ENCODE results near the gene PITPNC1. TPM values are rescaled to one million over a fixed set of nuclear protein-coding genes. Genes with fewer than 3 reads are reported as not detected.

PITPNC1 gene
- total RNA-seq, 1 donor from 2014 or later = 13.0 TPM

DNA sequence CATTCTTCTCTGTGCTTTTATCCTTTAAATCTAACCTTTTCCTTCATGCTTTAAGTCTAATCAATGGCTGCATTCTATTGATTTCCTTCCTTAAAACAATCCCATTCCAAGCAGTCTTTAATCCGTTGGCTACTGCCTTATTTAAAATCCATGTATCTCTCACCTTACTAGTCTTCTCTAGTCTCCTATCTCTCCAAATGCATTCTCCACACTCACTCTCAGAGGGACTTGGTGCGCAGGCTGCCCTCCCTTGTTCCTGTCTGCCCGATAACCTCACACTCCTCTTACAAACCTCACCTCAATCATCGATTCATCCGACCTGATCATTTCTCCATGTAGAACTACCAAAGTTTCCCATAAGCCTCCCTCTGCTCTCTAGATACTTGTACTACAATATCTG is 33.8 kb upstream of the PITPNC1 start:
- TF ChIP-seq, protein P1, sequence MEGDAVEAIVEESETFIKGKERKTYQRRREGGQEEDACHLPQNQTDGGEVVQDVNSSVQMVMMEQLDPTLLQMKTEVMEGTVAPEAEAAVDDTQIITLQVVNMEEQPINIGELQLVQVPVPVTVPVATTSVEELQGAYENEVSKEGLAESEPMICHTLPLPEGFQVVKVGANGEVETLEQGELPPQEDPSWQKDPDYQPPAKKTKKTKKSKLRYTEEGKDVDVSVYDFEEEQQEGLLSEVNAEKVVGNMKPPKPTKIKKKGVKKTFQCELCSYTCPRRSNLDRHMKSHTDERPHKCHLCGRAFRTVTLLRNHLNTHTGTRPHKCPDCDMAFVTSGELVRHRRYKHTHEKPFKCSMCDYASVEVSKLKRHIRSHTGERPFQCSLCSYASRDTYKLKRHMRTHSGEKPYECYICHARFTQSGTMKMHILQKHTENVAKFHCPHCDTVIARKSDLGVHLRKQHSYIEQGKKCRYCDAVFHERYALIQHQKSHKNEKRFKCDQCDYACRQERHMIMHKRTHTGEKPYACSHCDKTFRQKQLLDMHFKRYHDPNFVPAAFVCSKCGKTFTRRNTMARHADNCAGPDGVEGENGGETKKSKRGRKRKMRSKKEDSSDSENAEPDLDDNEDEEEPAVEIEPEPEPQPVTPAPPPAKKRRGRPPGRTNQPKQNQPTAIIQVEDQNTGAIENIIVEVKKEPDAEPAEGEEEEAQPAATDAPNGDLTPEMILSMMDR (IDR thresholded peaks at IDR 0.05; ENCODE audit: insufficient read depth, low read length, poor library complexity, severe bottlenecking) = no peak
- no peaks in the 10 kb centered on the region for H3K36me3 ChIP-seq (ENCODE audit: control insufficient read depth, insufficient read depth, low read length)
- H3K27me3 ChIP-seq (ENCODE audit: control insufficient read depth, insufficient read depth, low read length) = no peaks in the 10 kb centered on the region
- no peak for DNase-seq (ENCODE audit: low read depth)
- H3K4me3 ChIP-seq (ENCODE audit: low read depth, low read length) = no peak overlapping the region

DNA sequence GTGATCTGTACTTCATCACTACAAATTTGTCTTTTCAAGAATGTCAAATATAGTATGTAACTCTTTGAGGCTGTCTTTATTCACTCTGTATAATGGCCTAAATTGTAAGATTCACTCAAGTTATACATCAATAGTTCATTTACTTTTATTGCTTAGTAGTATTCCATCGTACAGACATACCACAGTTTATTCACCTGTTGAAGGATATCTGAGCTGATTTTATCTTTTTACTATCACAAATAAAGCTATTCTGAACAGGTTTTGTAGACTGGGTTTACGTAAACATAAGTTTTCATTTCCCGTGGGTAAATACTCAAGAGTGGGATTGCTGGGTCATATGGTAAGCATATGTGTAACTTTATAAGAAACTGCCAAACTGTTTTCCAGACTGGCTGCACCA is 29.3 kb upstream of the PITPNC1 start:
- H3K27me3 ChIP-seq (ENCODE audit: control insufficient read depth, insufficient read depth, low read length) = no peaks in the 10 kb centered on the region
- no peak for DNase-seq (ENCODE audit: low read depth)
- H3K36me3 ChIP-seq (ENCODE audit: control insufficient read depth, insufficient read depth, low read length) = peaks cover 3% of the 10 kb centered on the region
- no peak overlapping the region for H3K4me3 ChIP-seq (ENCODE audit: low read depth, low read length)
- TF ChIP-seq, protein P1 (IDR thresholded peaks at IDR 0.05; ENCODE audit: insufficient read depth, low read length, poor library complexity, severe bottlenecking) = no peak

DNA sequence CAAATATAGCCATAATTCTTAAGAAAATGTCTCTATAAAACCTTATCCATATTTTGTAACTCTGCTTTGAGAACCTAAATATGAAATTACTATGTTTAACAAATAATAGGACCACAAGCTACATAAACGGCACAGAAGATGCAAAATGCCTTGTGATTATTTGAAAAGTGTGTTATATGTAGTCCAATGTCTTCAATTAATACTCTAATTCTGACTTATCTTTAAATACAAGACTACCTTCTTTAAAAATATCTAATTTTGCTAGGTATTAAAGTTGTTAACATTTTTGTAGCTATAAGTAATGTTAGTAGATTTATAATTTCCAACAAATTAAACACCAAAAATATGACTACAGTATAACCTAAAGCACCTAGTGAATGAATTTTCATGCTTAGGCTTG is 27.7 kb upstream of the PITPNC1 start:
- peaks cover 5% of the 10 kb centered on the region for H3K36me3 ChIP-seq (ENCODE audit: control insufficient read depth, insufficient read depth, low read length)
- TF ChIP-seq, protein P1 (IDR thresholded peaks at IDR 0.05; ENCODE audit: insufficient read depth, low read length, poor library complexity, severe bottlenecking) = no peak
- no peak overlapping the region for H3K4me3 ChIP-seq (ENCODE audit: low read depth, low read length)
- no peak for DNase-seq (ENCODE audit: low read depth)
- no peaks in the 10 kb centered on the region for H3K27me3 ChIP-seq (ENCODE audit: control insufficient read depth, insufficient read depth, low read length)

DNA sequence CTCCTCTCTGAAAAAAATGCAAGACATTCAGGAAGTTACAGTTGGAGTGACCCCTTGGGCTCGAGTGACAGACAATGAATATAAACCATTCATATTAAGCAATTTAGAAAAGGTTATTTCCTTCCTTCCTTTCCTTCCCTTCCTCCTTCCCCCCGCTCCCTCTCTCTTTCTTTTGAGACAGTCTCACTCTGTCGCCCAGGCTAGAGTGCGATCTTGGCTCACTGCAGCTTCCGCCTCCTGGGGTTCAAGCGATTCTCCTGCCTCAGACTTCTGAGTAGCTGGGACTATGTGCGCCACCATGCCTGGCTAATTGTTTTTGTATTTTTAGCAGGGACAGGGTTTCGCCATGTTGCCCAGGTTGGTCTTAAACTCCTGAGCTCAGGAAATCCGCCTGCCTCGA is 23.9 kb upstream of the PITPNC1 start:
- no peak overlapping the region for H3K4me3 ChIP-seq (ENCODE audit: low read depth, low read length)
- H3K27me3 ChIP-seq (ENCODE audit: control insufficient read depth, insufficient read depth, low read length) = no peaks in the 10 kb centered on the region
- no peak for DNase-seq (ENCODE audit: low read depth)
- peaks cover 5% of the 10 kb centered on the region for H3K36me3 ChIP-seq (ENCODE audit: control insufficient read depth, insufficient read depth, low read length)
- TF ChIP-seq, protein P1 (IDR thresholded peaks at IDR 0.05; ENCODE audit: insufficient read depth, low read length, poor library complexity, severe bottlenecking) = no peak

DNA sequence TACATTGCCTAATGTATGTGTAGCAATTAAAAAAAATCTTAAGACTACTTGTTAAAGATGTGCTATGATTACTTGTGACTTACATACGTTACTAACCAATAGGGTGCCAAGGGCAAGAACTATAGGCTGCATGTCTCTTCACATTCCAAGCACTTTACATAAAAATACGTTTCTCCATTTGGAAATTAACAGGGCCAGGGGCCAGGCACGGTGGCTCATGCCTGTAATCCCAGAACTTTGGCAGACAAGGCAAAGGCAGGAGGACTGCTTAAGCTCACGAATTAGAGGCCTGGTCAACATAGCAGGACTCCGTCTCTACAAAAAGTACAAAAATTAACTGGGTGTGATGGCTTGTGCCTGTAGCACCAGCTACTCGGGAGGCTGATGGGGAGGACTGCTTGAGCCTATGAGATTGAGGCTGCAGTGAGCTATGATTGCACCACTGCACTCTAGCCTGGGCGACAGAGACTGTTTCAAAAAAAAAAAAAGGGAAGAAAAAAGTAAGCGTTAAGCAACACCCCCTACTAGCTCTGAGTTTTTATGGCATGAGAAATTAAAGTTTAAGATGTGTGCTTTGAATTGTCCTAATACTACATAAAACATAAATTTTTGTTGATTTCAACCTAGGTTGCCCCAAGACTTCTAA is 23.0 kb upstream of the PITPNC1 start:
- Histone ChIP-seq H3K4me3 (ENCODE audit: low read depth, low read length) (no peak overlapping the region), H3K27me3 (ENCODE audit: control insufficient read depth, insufficient read depth, low read length) (no peaks in the 10 kb centered on the region), H3K36me3 (ENCODE audit: control insufficient read depth, insufficient read depth, low read length) (peaks cover 5% of the 10 kb centered on the region)
- TF ChIP-seq, protein P1 (IDR thresholded peaks at IDR 0.05; ENCODE audit: insufficient read depth, low read length, poor library complexity, severe bottlenecking) = no peak
- DNase-seq (ENCODE audit: low read depth) = no peak

DNA sequence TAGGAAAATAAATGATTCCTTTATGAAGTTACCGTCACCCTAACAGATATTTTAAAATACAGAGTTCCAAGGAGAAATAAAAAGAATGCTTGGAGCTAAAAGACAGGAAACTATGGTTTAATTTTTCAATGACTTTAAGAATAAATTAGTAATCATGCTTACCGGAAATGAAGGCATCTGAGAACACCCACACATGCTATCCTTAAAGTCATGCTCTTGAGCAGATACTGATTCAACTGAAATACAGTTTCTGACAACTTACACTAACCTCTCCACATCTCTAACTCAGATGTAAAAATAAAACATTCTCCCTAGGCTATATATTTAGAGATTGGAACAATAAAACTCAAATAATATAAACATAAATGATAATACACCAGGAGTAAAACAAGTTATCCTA is 18.5 kb upstream of the PITPNC1 start:
- TF ChIP-seq, protein P1 (IDR thresholded peaks at IDR 0.05; ENCODE audit: insufficient read depth, low read length, poor library complexity, severe bottlenecking) = no peak
- DNase-seq (ENCODE audit: low read depth) = no peak
- Histone ChIP-seq H3K27me3 (ENCODE audit: control insufficient read depth, insufficient read depth, low read length) (no peaks in the 10 kb centered on the region), H3K36me3 (ENCODE audit: control insufficient read depth, insufficient read depth, low read length) (peaks cover 2% of the 10 kb centered on the region), H3K4me3 (ENCODE audit: low read depth, low read length) (no peak overlapping the region)

Data from kidney epithelial cell (primary cell).